PFSK-1 (cell line): ENCODE measurements around the gene BICDL1.

Experiments
- FOXP2 ChIP-seq: optimal IDR thresholded peaks from 2 replicates; pipeline ENCODE3; 2011; ENCODE audit warnings: borderline replicate concordance, control low read depth, inconsistent platforms; ENCODE audit not compliant: insufficient read depth; ENCODE audit errors: extremely low read length, extremely low read depth
- POLR2AphosphoS5 ChIP-seq: IDR thresholded peaks from 2 replicates; pipeline ENCODE4 v1.6.1; 2012; ENCODE audit warnings: low read depth, mild to moderate bottlenecking, control low read depth, low read length, moderate library complexity
- REST ChIP-seq, 2 experiments: IDR thresholded peaks; 2 replicates each; pipeline versions ENCODE4 v1.6.1 to v1.8.0; 2011 to 2012; ENCODE audit warnings: low read depth in 2 of 2, low read length in 2 of 2, control low read depth in 1 of 2, inconsistent platforms in 1 of 2, mild to moderate bottlenecking in 1 of 2, moderate library complexity in 1 of 2; ENCODE audit not compliant: insufficient read depth in 1 of 2
- SIN3A ChIP-seq: IDR thresholded peaks from 2 replicates; pipeline ENCODE4 v1.6.1; 2012; ENCODE audit warnings: mild to moderate bottlenecking, low read length, moderate library complexity, borderline replicate concordance; ENCODE audit not compliant: insufficient read depth
- TAF1 ChIP-seq: IDR thresholded peaks from 2 replicates; pipeline ENCODE4 v1.6.1; 2012; ENCODE audit warnings: low read length, control low read depth, borderline replicate concordance; ENCODE audit not compliant: insufficient read depth

BICDL1 gene

GRCh38 chr12:120115066-120115465 lies 126.0 kb downstream of the BICDL1 start:
- TF ChIP-seq TAF1 (no peak), REST (IDR thresholded peaks at IDR 0.05; ENCODE audit: insufficient read depth in 1 of 2, low read depth in 2 of 2, low read length in 2 of 2) (no peak), POLR2AphosphoS5 (no peak), SIN3A (no peak), FOXP2 (no peak)

GRCh38 chr12:120115692-120116440 lies 126.8 kb downstream of the BICDL1 start:
- TF ChIP-seq POLR2AphosphoS5 (no peak), TAF1 (peak; percentile 8; the same call in 1 of the 2 replicates), SIN3A (no peak)

GRCh38 chr12:120116441-120116791 lies 127.4 kb downstream of the BICDL1 start, which contains the start of gene RAB35:
TSS of gene RAB35 (minus strand) at chr12:120116753. CDS start at chr12:120116650, 103 bp downstream.
- TF ChIP-seq SIN3A (no peak), TAF1 (no peak), REST (IDR thresholded peaks at IDR 0.05; ENCODE audit: insufficient read depth in 1 of 2, low read depth in 2 of 2, low read length in 2 of 2) (no peak), POLR2AphosphoS5 (no peak), FOXP2 (no peak)

GRCh38 chr12:120116792-120117651 lies 128.0 kb downstream of the BICDL1 start:
- TF ChIP-seq SIN3A (peak; percentile 91; the same call in 1 of the 2 replicates), REST (IDR thresholded peaks at IDR 0.05; ENCODE audit: insufficient read depth in 1 of 2, low read depth in 2 of 2, low read length in 2 of 2) (no peak), FOXP2 (no peak), POLR2AphosphoS5 (peak; percentile 97), TAF1 (peak; percentile 70; the same call in 1 of the 2 replicates)

- TF ChIP-seq TAF1 (no peak), REST (IDR thresholded peaks at IDR 0.05; ENCODE audit: insufficient read depth in 1 of 2, low read depth in 2 of 2, low read length in 2 of 2) (no peak), FOXP2 (no peak), POLR2AphosphoS5 (no peak), SIN3A (no peak)
Observed at GRCh38 chr12:120117961-120118320, 128.9 kb downstream of the BICDL1 start.
